ENCODE data around the gene ELP1.

GRCh38 chr9:108874058-108874788 is 59.7 kb downstream of the ELP1 start:
- TF ChIP-seq CTCF (conservative IDR thresholded peaks at IDR 0.05 in 1 of 2, IDR thresholded peaks at IDR 0.05 in 1 of 2; ENCODE audit: low read depth in 1 of 2, low read length in 2 of 2) (no peak), EZH2 (IDR thresholded peaks at IDR 0.05; ENCODE audit: low read length, missing control alignments) (no peak)

All from fibroblast of lung (primary cell).